ENCODE results near the gene DALRD3.

Gene DALRD3

DNA sequence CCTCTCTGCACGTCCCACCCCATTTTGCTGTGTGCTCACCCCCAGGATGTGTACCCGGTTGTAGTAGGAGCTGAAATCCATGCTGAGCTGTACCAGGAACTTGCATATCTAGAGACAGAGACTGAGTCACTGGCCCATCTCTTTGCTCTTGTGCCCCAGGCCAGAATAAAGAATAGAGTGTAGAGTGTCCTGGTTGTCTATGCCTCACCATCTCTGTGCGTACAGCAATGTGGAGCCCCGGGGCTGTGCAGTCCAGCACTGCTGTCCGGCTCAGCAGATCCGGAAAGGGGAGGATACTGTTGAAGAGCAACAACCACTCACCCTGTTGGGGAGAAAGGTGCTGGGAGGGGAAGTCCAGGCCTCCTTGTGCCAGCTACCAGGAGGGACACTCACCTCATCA lies 2.6 kb downstream of the DALRD3 start:
- H3K36me3 ChIP-seq (replicated peaks; ENCODE audit: low read depth, low read length) = peaks cover 51% of the 10 kb centered on the region
- no peak overlapping the region for H3K9ac ChIP-seq (ENCODE audit: low read length)
- H3K4me2 ChIP-seq (ENCODE audit: low read length) = no peak overlapping the region
- no peak overlapping the region for H2AFZ ChIP-seq (ENCODE audit: low read depth, low read length)
- H3K4me3 ChIP-seq (ENCODE audit: low read length) = no peak overlapping the region
- no peaks in the 10 kb centered on the region for H3K27me3 ChIP-seq (ENCODE audit: low read depth, low read length)
- TF ChIP-seq EZH2phosphoT487 (IDR thresholded peaks at IDR 0.05; ENCODE audit: low read depth) (no peak), CTCF (IDR thresholded peaks at IDR 0.05; ENCODE audit: low read depth, low read length) (no peak)
- H3K79me2 ChIP-seq (ENCODE audit: low read length) = peaks cover 47% of the 10 kb centered on the region
- H3K27ac ChIP-seq (ENCODE audit: low read length) = no peak overlapping the region
- peaks cover 16% of the 10 kb centered on the region for H3K4me1 ChIP-seq (ENCODE audit: low read length)
- H3K9me3 ChIP-seq (ENCODE audit: insufficient read depth, low read length) = no peaks in the 10 kb centered on the region
- H4K20me1 ChIP-seq (ENCODE audit: insufficient read depth, low read length) = peaks cover 37% of the 10 kb centered on the region

DNA sequence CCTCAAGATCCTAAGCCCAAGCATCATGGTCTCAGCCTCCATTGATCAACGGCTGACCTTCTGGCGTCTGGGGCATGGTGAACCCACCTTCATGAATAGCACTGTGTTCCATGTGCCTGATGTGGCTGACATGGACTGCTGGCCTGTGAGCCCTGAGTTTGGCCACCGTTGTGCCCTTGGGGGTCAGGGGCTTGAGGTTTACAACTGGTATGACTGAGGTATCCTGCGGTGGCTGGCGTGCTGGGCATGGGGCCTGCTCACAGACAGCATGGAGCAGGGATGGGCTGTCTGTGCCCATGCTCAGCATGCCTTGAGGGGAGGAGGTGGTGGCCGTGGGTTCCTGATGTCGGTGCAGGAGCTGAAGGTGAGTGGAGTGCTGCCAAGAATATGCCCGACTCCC lies 3.3 kb downstream of the DALRD3 start:
- H3K4me1 ChIP-seq (ENCODE audit: low read length) = peaks cover 15% of the 10 kb centered on the region
- peaks cover 45% of the 10 kb centered on the region for H3K79me2 ChIP-seq (ENCODE audit: low read length)
- H3K27me3 ChIP-seq (ENCODE audit: low read depth, low read length) = no peaks in the 10 kb centered on the region

DNA sequence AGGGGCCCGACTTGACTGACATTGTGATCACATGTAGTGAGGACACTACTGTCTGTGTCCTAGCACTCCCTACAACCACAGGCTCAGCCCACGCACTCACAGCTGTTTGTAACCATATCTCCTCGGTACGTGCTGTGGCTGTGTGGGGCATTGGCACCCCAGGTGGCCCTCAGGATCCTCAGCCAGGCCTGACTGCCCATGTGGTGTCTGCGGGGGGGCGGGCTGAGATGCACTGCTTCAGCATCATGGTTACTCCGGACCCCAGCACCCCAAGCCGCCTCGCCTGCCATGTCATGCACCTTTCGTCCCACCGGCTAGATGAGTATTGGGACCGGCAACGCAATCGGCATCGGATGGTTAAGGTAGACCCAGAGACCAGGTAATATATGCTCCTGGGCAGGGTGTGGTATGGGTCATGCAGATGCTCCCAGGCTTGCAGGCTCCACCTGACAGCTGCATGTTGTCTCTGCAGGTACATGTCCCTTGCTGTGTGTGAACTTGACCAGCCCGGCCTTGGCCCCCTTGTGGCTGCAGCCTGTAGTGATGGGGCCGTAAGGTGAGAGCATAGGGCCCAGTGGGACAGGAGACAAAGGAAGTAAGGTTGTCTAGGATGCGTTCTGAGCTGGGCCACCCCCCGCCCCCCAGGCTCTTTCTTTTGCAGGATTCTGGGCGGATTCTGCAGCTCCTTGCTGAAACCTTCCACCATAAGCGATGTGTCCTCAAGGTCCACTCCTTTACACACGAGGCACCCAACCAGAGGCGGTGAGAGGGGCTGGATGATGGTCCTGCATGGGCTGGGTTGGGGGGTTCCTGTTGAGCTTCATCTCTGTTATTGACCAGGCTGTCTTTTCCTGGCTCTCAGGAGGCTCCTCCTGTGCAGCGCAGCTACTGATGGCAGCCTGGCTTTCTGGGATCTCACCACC lies 4.4 kb downstream of the DALRD3 start:
- Histone ChIP-seq H3K4me2 (ENCODE audit: low read length) (no peak overlapping the region), H3K9me3 (ENCODE audit: insufficient read depth, low read length) (no peaks in the 10 kb centered on the region), H3K4me3 (ENCODE audit: low read length) (no peak overlapping the region), H3K79me2 (ENCODE audit: low read length) (peaks cover 45% of the 10 kb centered on the region), H3K36me3 (replicated peaks; ENCODE audit: low read depth, low read length) (peaks cover 48% of the 10 kb centered on the region), H2AFZ (ENCODE audit: low read depth, low read length) (no peak overlapping the region), H3K27ac (ENCODE audit: low read length) (no peak overlapping the region), H4K20me1 (ENCODE audit: insufficient read depth, low read length) (peaks cover 39% of the 10 kb centered on the region), H3K9ac (ENCODE audit: low read length) (no peak overlapping the region), H3K4me1 (ENCODE audit: low read length) (peaks cover 6% of the 10 kb centered on the region), H3K27me3 (ENCODE audit: low read depth, low read length) (no peaks in the 10 kb centered on the region)
- TF ChIP-seq EZH2phosphoT487 (IDR thresholded peaks at IDR 0.05; ENCODE audit: low read depth) (no peak), CTCF (IDR thresholded peaks at IDR 0.05; ENCODE audit: low read depth, low read length) (peak; percentile 51)

More for the DNA sequence above, 3.3 kb downstream of the DALRD3 start:
- no peak overlapping the region for H2AFZ ChIP-seq (ENCODE audit: low read depth, low read length)
- H3K9ac ChIP-seq (ENCODE audit: low read length) = no peak overlapping the region
- no peak overlapping the region for H3K27ac ChIP-seq (ENCODE audit: low read length)
- H4K20me1 ChIP-seq (ENCODE audit: insufficient read depth, low read length) = peaks cover 37% of the 10 kb centered on the region
- no peak for TF ChIP-seq EZH2phosphoT487 (IDR thresholded peaks at IDR 0.05; ENCODE audit: low read depth)
- TF ChIP-seq CTCF (IDR thresholded peaks at IDR 0.05; ENCODE audit: low read depth, low read length) = no peak
- no peaks in the 10 kb centered on the region for H3K9me3 ChIP-seq (ENCODE audit: insufficient read depth, low read length)
- no peak overlapping the region for H3K4me2 ChIP-seq (ENCODE audit: low read length)
- peaks cover 51% of the 10 kb centered on the region for H3K36me3 ChIP-seq (replicated peaks; ENCODE audit: low read depth, low read length)
- no peak overlapping the region for H3K4me3 ChIP-seq (ENCODE audit: low read length)

DNA sequence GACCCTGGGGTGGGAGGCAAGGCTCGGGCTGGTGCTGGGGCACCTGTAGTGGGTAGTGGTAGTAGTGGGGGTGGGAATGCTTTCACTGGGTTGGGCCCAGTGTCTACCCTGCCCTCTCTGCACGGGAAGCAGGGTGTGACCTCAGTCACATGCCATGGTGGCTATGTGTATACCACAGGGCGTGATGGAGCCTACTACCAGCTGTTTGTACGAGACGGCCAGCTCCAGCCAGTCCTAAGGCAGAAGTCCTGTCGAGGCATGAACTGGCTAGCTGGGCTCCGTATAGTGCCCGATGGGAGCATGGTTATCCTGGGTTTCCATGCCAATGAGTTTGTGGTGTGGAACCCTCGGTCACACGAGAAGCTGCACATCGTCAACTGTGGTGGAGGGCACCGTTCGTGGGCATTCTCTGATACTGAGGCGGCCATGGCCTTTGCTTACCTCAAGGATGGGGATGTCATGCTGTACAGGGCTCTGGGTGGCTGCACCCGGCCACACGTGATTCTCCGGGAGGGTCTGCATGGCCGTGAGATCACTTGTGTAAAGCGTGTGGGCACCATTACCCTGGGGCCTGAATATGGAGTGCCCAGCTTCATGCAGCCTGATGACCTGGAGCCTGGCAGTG lies 5.2 kb downstream of the DALRD3 start:
- no peak overlapping the region for H3K4me3 ChIP-seq (ENCODE audit: low read length)
- peaks cover 52% of the 10 kb centered on the region for H3K79me2 ChIP-seq (ENCODE audit: low read length)
- peaks cover 46% of the 10 kb centered on the region for H4K20me1 ChIP-seq (ENCODE audit: insufficient read depth, low read length)
- no peaks in the 10 kb centered on the region for H3K9me3 ChIP-seq (ENCODE audit: insufficient read depth, low read length)
- no peak overlapping the region for H3K27ac ChIP-seq (ENCODE audit: low read length)
- no peaks in the 10 kb centered on the region for H3K27me3 ChIP-seq (ENCODE audit: low read depth, low read length)
- H3K4me1 ChIP-seq (ENCODE audit: low read length) = peaks cover 10% of the 10 kb centered on the region
- no peak overlapping the region for H2AFZ ChIP-seq (ENCODE audit: low read depth, low read length)
- no peak overlapping the region for H3K4me2 ChIP-seq (ENCODE audit: low read length)
- H3K9ac ChIP-seq (ENCODE audit: low read length) = no peak overlapping the region
- H3K36me3 ChIP-seq (replicated peaks; ENCODE audit: low read depth, low read length) = peaks cover 48% of the 10 kb centered on the region
- TF ChIP-seq EZH2phosphoT487 (IDR thresholded peaks at IDR 0.05; ENCODE audit: low read depth) = no peak
- no peak for TF ChIP-seq CTCF (IDR thresholded peaks at IDR 0.05; ENCODE audit: low read depth, low read length)

Data from OCI-LY3 (cell line).